ENCODE data around the gene BNC2.

GRCh38 chr9:16830806-16831205 is 39.7 kb downstream of the BNC2 start:
- TF ChIP-seq CTCF (IDR thresholded peaks at IDR 0.05) (no peak), TCF7L2 (IDR thresholded peaks at IDR 0.05; ENCODE audit: low read depth, low read length) (no peak), REST (IDR thresholded peaks at IDR 0.05; ENCODE audit: insufficient read depth in 1 of 2, low read depth in 2 of 2, low read length in 1 of 2) (no peak)

All from Panc1 (cell line).